ENCODE data around the gene CDH13. TPM values are rescaled to one million over a fixed set of nuclear protein-coding genes. Genes with fewer than 3 reads are reported as not detected.

CDH13 gene
- total RNA-seq, 1 experiment from 2014 or later: 2.1 TPM

DNA sequence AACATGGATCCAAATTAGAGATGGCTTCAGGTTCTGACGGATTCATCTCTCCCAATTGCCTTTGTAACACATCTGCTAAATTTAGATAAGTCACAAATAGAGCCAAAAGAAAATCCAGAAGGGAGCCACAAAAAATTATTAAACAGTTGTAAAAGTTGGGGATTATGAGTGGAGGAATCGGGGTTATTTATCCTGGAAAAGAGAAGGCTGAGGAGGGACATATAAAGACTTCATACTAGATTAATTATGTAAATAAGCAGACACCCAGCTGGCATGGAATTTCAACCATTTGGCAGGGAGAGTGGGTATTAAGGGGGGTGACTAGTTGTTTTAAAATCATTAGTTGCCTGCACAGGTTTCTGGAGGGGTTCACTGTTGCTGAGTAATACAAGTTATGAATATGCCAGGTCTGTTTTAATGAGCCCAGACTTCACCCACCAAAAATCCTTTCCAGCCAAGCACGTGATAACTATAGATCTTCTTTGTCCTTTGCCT, 89.6 kb downstream of the CDH13 start:
- Histone ChIP-seq H3K36me3 (ENCODE audit: insufficient read depth, low read length, poor library complexity, severe bottlenecking) (no peaks in the 10 kb centered on the region), H3K27ac (ENCODE audit: low read depth, low read length, poor library complexity, severe bottlenecking) (no peak overlapping the region), H3K9me3 (ENCODE audit: low read depth, low read length, poor library complexity, severe bottlenecking) (no peaks in the 10 kb centered on the region), H3K4me1 (ENCODE audit: insufficient read depth, low read length, poor library complexity, severe bottlenecking) (no peaks in the 10 kb centered on the region), H3K4me3 (ENCODE audit: low read depth, low read length, poor library complexity, severe bottlenecking) (no peak overlapping the region), H3K27me3 (replicated peaks; ENCODE audit: insufficient read depth, low read depth, low read length, poor library complexity) (peaks cover 25% of the 10 kb centered on the region)
- POLR2A ChIA-PET (ENCODE audit: low non-redundant PET): no interaction called here
- no peak for TF ChIP-seq EZH2 (IDR thresholded peaks at IDR 0.05; ENCODE audit: borderline replicate concordance, low read depth, low read length, poor library complexity, severe bottlenecking)
- TF ChIP-seq, protein P1, sequence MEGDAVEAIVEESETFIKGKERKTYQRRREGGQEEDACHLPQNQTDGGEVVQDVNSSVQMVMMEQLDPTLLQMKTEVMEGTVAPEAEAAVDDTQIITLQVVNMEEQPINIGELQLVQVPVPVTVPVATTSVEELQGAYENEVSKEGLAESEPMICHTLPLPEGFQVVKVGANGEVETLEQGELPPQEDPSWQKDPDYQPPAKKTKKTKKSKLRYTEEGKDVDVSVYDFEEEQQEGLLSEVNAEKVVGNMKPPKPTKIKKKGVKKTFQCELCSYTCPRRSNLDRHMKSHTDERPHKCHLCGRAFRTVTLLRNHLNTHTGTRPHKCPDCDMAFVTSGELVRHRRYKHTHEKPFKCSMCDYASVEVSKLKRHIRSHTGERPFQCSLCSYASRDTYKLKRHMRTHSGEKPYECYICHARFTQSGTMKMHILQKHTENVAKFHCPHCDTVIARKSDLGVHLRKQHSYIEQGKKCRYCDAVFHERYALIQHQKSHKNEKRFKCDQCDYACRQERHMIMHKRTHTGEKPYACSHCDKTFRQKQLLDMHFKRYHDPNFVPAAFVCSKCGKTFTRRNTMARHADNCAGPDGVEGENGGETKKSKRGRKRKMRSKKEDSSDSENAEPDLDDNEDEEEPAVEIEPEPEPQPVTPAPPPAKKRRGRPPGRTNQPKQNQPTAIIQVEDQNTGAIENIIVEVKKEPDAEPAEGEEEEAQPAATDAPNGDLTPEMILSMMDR (conservative IDR thresholded peaks at IDR 0.05; ENCODE audit: low read depth, low read length): no peak
- no peak for DNase-seq (ENCODE audit: low spot score)
- CTCF ChIA-PET: no interaction called here
- intact Hi-C loops (cut with micrococcal nuclease; ENCODE audit: unreplicated experiment): no loop called here
- BruUV-seq (replicated peaks): no TSS peak

DNA sequence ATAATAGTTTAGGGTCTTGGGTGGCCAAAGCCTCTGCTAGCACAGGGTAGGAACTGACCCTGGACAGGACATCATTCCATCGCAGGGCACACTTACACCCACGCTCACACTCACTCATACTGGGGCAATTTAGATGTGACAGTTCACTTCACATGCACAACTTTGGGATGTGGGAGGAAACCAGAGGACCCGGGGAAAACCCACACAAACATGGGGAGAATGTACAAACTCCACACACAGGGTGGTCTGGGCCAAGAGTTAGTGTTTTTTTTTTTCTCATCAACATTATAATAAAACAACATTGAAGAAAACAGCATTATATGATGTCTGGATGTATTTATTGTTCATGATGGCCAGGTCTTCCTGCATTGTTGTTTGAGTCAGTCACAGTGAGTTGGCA, 93.6 kb downstream of the CDH13 start:
- BruUV-seq (replicated peaks): no TSS peak
- intact Hi-C loops (cut with micrococcal nuclease; ENCODE audit: unreplicated experiment): no loop called here
- TF ChIP-seq, protein P1 (conservative IDR thresholded peaks at IDR 0.05; ENCODE audit: low read depth, low read length): no peak
- no peak for TF ChIP-seq EZH2 (IDR thresholded peaks at IDR 0.05; ENCODE audit: borderline replicate concordance, low read depth, low read length, poor library complexity, severe bottlenecking)
- Histone ChIP-seq H3K4me1 (ENCODE audit: insufficient read depth, low read length, poor library complexity, severe bottlenecking) (no peaks in the 10 kb centered on the region), H3K4me3 (ENCODE audit: low read depth, low read length, poor library complexity, severe bottlenecking) (no peak overlapping the region), H3K27ac (ENCODE audit: low read depth, low read length, poor library complexity, severe bottlenecking) (no peak overlapping the region), H3K9me3 (ENCODE audit: low read depth, low read length, poor library complexity, severe bottlenecking) (no peaks in the 10 kb centered on the region), H3K27me3 (replicated peaks; ENCODE audit: insufficient read depth, low read depth, low read length, poor library complexity) (peaks cover 17% of the 10 kb centered on the region), H3K36me3 (ENCODE audit: insufficient read depth, low read length, poor library complexity, severe bottlenecking) (no peaks in the 10 kb centered on the region)
- ChIA-PET POLR2A (ENCODE audit: low non-redundant PET) (no interaction called here), CTCF (no interaction called here)
- no peak for DNase-seq (ENCODE audit: low spot score)

DNA sequence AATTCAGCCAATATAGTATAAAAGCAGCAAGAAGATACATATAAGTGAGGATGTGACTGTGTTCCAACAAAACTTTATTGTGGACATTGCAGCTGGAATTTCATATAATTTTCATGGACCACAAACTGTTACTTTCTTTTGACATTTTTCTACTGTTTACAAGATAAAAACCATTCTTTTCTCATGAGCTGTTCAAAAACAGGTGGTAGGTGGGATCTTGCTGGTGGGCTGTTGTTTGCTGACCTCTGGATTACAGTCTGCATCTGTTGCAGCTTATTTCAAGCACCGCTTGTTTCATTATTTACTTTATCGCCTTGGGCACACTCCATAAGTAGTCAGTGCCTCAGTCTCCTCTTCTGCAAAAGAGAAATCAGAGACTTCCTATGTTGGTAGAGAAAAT, 99.5 kb downstream of the CDH13 start:
- Histone ChIP-seq H3K4me3 (ENCODE audit: low read depth, low read length, poor library complexity, severe bottlenecking) (no peak overlapping the region), H3K36me3 (ENCODE audit: insufficient read depth, low read length, poor library complexity, severe bottlenecking) (no peaks in the 10 kb centered on the region), H3K27ac (ENCODE audit: low read depth, low read length, poor library complexity, severe bottlenecking) (no peak overlapping the region), H3K27me3 (replicated peaks; ENCODE audit: insufficient read depth, low read depth, low read length, poor library complexity) (peaks cover 18% of the 10 kb centered on the region), H3K9me3 (ENCODE audit: low read depth, low read length, poor library complexity, severe bottlenecking) (no peaks in the 10 kb centered on the region), H3K4me1 (ENCODE audit: insufficient read depth, low read length, poor library complexity, severe bottlenecking) (no peaks in the 10 kb centered on the region)
- CTCF ChIA-PET: no interaction called here
- TF ChIP-seq EZH2 (IDR thresholded peaks at IDR 0.05; ENCODE audit: borderline replicate concordance, low read depth, low read length, poor library complexity, severe bottlenecking): no peak
- TF ChIP-seq, protein P1 (conservative IDR thresholded peaks at IDR 0.05; ENCODE audit: low read depth, low read length): no peak
- no TSS peak for BruUV-seq (replicated peaks)
- DNase-seq (ENCODE audit: low spot score): no peak
- POLR2A ChIA-PET (ENCODE audit: low non-redundant PET): no interaction called here
- intact Hi-C loops (cut with micrococcal nuclease; ENCODE audit: unreplicated experiment): no loop called here

All from A673 (cell line).